UCSD-AML1 (cell line): Measurements from ENCODE around the gene FAS.

Source experiments
- DNase-seq: peaks from one replicate; lab custom pipeline; 2025; ENCODE audit not compliant: unreplicated experiment; lab: John Stamatoyannopoulos, UW

Gene FAS

GRCh38 chr10:89032141-89032891 is 41.7 kb downstream of the FAS start:
- peak; percentile 14 for DNase-seq

DNA sequence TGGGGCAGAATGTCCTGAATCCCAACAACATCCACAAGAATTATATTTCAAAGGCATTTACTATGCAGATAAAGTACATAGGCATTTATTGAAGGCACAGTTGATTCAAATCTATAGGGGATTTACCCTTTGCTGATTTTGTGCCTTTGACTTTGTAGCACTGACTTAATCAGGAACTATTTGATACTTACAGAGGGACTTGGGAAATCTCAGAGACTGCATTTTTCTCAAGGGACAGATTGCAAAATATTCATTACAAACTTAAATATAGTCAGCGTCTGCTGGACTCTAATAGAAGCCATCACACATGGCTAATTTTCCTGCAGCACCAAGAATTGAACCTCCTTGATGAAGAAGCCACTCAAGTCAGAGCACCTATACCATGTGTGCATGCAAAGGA is 44.9 kb downstream of the FAS start:
- no peak for DNase-seq

GRCh38 chr10:89037096-89037495 is 46.5 kb downstream of the FAS start:
- DNase-seq, result no peak

DNA sequence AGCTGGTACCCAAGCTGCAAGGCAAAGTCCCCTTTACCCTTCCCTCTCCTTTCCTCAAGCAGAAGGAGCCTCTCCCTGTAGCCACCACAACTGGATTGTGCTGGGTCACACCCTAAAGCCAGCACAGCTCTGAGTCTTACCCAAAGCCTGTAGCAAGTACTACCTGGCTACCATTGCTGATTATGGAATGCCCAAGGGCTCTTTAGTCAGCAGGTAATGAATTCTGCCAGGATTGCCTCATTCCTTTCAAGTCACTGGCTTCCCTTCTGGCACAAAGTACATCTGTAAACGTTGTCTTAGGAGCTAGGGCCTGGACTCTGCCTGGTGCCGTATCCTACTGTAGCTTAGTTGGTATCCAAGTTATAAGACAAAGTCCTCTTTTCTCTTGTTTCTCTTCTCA is 52.0 kb downstream of the FAS start:
- DNase-seq, result no peak

DNA sequence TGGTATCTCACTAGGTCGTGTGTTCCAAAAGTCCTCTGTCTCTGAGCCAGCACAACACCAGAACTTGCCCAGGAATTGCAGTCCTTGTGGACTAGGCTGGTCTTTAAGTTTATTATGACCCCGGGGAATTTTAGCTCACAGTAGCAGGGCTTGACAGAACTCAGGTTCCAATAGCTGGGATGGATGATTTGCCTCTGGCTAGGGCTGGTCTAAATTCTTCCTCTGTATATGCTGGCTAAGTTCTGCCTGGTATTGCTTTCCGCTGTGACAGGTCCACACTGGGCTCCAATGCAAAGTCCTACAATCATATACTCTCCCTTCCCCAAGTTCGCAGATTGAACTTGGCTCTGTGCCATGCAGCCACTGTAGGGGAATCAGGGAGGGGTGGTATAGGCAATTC is 52.5 kb downstream of the FAS start:
- no peak for DNase-seq

GRCh38 chr10:89047397-89047796 is 56.8 kb downstream of the FAS start:
- no peak for DNase-seq

- DNase-seq, result no peak
These were observed 61.0 kb downstream of the FAS start for GRCh38 chr10:89051593-89051992.

DNA sequence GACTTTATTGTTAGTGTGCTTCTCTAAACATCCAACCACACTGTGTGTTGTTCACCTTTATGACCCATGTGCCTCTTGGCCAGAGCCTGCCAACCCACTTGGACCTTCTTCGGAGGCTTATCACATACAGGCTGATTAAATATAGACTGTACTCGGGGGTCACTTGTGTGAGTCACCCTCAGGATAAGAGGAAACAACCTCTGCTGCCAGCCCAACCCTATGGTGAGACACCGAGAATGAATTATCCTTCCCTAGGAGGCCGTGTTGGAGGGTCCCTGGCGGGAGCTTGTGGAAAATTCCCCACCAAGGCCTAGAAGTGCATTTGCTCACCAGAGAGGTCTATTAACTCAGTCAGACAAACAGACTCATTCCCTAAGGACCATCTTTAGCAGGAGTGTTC is 63.0 kb downstream of the FAS start:
- DNase-seq, result no peak

- DNase-seq, result no peak
These were observed 64.6 kb downstream of the FAS start for GRCh38 chr10:89055159-89055558.

- DNase-seq, result no peak
These were observed 72.3 kb downstream of the FAS start for GRCh38 chr10:89062861-89063260.

DNA sequence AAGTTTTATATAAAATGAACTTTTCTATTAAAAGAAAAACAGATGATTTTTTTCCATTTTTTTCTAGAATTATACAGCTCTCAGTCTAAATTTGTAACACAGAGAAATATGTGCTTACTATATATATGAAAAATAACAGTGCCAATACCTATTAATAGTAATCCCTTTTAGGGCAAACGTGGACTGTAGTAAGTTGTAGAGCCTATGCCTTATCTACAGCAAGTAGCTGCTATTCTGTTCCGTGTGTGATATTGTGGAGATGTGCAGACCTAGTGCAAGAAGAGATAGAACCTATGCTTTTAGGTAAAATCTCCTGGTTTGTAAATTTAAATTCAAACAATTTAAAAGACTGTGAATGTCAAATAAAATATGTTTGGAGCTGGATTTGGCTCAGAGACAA is 72.9 kb downstream of the FAS start:
- no peak for DNase-seq

DNA sequence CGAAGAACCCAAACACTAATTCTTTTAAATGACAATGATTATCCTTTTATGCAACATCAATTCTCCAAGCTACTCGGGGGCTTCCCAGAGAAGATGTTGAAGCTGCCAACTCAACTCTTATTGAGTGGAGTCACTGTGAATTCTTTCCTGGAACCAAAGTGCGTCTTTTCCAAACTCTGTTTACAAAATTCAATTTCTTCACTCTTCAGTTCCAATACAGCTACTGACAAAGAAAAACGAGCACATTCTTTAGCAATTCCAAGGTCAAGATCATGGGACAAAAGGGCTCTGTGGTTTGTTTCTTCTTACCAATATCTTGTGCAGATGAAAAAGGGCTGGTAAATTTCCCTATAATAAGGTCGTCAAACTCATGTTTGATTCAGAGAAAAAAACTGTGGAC is 74.2 kb downstream of the FAS start:
- DNase-seq, result no peak
